Esophagus squamous epithelium (tissue), 5 donors: ENCODE data around the gene IER3IP1. TPM values are rescaled to one million over a fixed set of nuclear protein-coding genes. Genes with fewer than 3 reads are reported as not detected.

Experiments used
- DNase-seq: peaks from one replicate; lab custom pipeline; 2025; lab: John Stamatoyannopoulos, UW
- H3K27ac ChIP-seq, 4 donors: fragments of 200-600 bp; sonication (generic); one replicate each; pipeline ENCODE4 v1.5.1; 2016 to 2019; ENCODE audit warnings: mild to moderate bottlenecking in 1 of 4
- H3K27me3 ChIP-seq, 4 donors: fragments of 200-600 bp; sonication (generic); 1 replicate in 3 of 4; 2 replicates in 1 of 4; pipeline versions ENCODE4 v1.5.1 to v1.6.0; 2017 to 2021; ENCODE audit warnings: antibody characterized with exemption in 1 of 4
- H3K36me3 ChIP-seq, 3 donors: fragments of 200-600 bp; sonication (generic); one replicate each; pipeline ENCODE4 v1.5.1; 2016 to 2019
- H3K4me1 ChIP-seq, 3 donors: fragments of 200-600 bp; sonication (generic); one replicate each; pipeline ENCODE4 v1.5.1; 2017 to 2019
- H3K4me3 ChIP-seq, 4 donors: fragments of 200-600 bp; sonication (generic); 1 replicate in 3 of 4; 2 replicates in 1 of 4; pipeline ENCODE4 v1.5.1; 2016 to 2019; ENCODE audit warnings: mild to moderate bottlenecking in 2 of 4, moderate library complexity in 1 of 4
- H3K9me3 ChIP-seq, 3 donors: fragments of 200-600 bp; sonication (generic); one replicate each; pipeline ENCODE4 v1.5.1; 2016 to 2019
- POLR2A ChIP-seq, 4 donors: fragments of 450-650 bp; IDR thresholded peaks; one replicate each; pipeline ENCODE4 v1.6.1; 2017; ENCODE audit warnings: antibody characterized with exemption in 4 of 4, mild to moderate bottlenecking in 4 of 4, moderate library complexity in 3 of 4
- WGBS, 2 donors: methylation state at CpG; one replicate each; pipeline ENCODE4 v1.1.5; 2018; 5-methylcytosine and 5-hydroxymethylcytosine counted together
- intact Hi-C: fragments of 100-400 bp; cut with DNase I; formaldehyde crosslinking; loops from one replicate; pipeline ENCODE4 v1.15.0; 2022
- total RNA-seq, 4 donors: library from RNA; depleted of rRNA; stranded (reverse); fragments of >200 nt; gene quantifications; one replicate each; pipeline ENCODE4 v1.1.0, GENCODE V29; 2016
- TF ChIP-seq, protein P1 (sequence below), 6 experiments: fragments of 450-650 bp in 4 of 6; fragments of 200-600 bp in 2 of 6; sonication (generic) in 2 of 6; IDR thresholded peaks; one replicate each; pipeline ENCODE4 v1.5.1; 2016 to 2019; ENCODE audit warnings: antibody characterized with exemption in 6 of 6, mild to moderate bottlenecking in 4 of 6, moderate library complexity in 4 of 6
- donor health status: DM: yes; HTN: yes; CAD: no.

Gene IER3IP1
- total RNA-seq, 4 donors from 2014 or later, result 5.3 to 14.1 (median 11.1) TPM

DNA sequence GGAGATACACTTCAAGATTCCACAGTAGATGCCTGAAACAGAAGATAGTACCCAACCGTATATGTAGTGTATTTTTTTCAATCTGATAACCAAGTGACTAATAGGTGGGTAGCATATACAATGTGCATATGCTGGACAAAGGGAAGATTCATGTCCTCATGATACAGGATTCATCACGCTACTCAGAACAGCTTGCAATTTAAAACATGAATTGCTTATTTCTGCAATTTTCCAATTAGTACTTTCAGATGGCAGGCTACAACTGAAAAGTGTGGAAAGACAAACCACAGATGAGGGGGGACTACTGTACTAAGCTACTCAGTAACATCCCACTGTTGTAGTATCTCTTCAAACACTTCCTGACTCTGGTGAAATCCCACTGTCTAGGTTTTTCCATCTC is 3.7 kb downstream of the IER3IP1 start:
- WGBS, 2 donors, result 79 to 81% methylated on average over 2 of the region's 2 CpGs
- Histone ChIP-seq H3K4me1 (peaks cover 10 to 39% (median 12%) of the 10 kb centered on the region in 3 donors), H3K36me3 (no peaks in the 10 kb centered on the region), H3K9me3 (no peaks in the 10 kb centered on the region), H3K27me3 (no peaks in the 10 kb centered on the region), H3K27ac (no peak overlapping the region), H3K4me3 (no peak overlapping the region)
- TF ChIP-seq, protein P1, sequence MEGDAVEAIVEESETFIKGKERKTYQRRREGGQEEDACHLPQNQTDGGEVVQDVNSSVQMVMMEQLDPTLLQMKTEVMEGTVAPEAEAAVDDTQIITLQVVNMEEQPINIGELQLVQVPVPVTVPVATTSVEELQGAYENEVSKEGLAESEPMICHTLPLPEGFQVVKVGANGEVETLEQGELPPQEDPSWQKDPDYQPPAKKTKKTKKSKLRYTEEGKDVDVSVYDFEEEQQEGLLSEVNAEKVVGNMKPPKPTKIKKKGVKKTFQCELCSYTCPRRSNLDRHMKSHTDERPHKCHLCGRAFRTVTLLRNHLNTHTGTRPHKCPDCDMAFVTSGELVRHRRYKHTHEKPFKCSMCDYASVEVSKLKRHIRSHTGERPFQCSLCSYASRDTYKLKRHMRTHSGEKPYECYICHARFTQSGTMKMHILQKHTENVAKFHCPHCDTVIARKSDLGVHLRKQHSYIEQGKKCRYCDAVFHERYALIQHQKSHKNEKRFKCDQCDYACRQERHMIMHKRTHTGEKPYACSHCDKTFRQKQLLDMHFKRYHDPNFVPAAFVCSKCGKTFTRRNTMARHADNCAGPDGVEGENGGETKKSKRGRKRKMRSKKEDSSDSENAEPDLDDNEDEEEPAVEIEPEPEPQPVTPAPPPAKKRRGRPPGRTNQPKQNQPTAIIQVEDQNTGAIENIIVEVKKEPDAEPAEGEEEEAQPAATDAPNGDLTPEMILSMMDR (IDR thresholded peaks at IDR 0.05), result no peak
- no peak for TF ChIP-seq POLR2A (IDR thresholded peaks at IDR 0.05)
- intact Hi-C loops, result no loop called here
- no peak for DNase-seq

DNA sequence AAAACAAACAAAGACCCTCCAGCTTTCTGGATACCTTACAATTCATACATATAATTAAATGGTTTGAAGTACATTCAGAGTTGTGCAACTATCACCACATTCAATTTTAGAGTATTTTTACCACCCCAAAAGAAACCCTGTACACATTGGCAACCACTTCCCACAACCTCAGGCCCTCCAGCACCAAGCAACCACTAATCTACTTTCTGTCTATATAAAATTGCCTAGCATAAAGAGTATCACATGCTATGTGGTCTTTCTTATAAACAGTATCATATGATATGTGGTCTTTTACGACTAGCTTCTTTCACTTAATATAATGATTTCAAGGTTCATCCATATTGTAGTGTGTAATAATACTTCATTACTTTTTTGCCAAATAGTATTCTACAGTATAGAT is 7.3 kb downstream of the IER3IP1 start:
- 78 to 79% methylated on average over 1 of the region's 1 CpG for WGBS, 2 donors
- no peak for TF ChIP-seq POLR2A (IDR thresholded peaks at IDR 0.05)
- TF ChIP-seq, protein P1 (IDR thresholded peaks at IDR 0.05), result no peak
- no peaks in the 10 kb centered on the region for H3K9me3 ChIP-seq
- H3K27me3 ChIP-seq, result no peaks in the 10 kb centered on the region
- no peaks in the 10 kb centered on the region for H3K36me3 ChIP-seq
- intact Hi-C loops, result no loop called here
- DNase-seq, result no peak
- H3K27ac ChIP-seq, result no peak overlapping the region
- no peak overlapping the region for H3K4me3 ChIP-seq
- peaks cover 0 to 29% (median 0%) of the 10 kb centered on the region in 3 donors for H3K4me1 ChIP-seq

DNA sequence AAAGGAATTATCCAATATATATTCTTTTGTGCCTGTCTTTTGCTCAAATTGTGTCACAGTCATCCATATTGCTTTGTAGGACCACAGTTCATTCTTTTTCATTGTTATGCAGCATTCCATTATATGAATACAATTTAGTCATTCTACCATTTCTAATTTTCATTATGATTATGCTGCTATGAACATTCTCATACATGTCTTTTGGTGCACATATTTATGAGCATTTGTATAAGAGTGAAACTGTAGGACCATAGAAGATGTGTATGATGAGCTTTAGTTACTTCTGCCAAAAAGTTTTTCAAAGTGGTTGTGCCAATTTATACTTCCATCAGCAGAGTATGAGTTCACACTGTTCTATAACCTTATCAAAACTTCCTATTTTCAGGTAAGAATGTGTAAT is 7.7 kb downstream of the IER3IP1 start:
- intact Hi-C loops, result no loop called here
- TF ChIP-seq, protein P1 (IDR thresholded peaks at IDR 0.05), result no peak
- TF ChIP-seq POLR2A (IDR thresholded peaks at IDR 0.05), result no peak
- Histone ChIP-seq H3K36me3 (no peaks in the 10 kb centered on the region), H3K4me3 (no peak overlapping the region), H3K27me3 (no peaks in the 10 kb centered on the region), H3K27ac (no peak overlapping the region), H3K4me1 (peaks cover 0 to 25% (median 0%) of the 10 kb centered on the region in 3 donors), H3K9me3 (no peaks in the 10 kb centered on the region)
- DNase-seq, result no peak

DNA sequence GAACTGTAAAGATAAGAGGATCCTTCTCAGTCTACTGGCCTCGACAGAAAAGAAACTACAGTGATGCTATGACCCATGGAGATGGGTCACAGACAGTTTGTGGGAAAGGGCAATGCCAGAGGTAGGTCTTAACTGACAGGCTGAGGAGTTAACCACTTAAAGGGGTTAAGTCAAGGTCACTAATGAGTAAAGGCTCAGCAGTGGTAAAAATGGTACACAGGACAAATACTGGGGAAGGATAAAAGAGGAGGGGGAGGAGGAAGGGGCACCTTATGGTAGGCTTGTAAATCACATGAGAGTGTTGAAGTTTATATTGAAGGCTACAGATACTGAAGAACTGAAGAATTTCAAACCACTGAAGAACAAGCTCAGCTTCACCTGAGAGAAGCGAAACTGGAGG is 9.9 kb downstream of the IER3IP1 start:
- TF ChIP-seq POLR2A (IDR thresholded peaks at IDR 0.05), result no peak
- TF ChIP-seq, protein P1 (IDR thresholded peaks at IDR 0.05), result no peak
- no peak for DNase-seq
- Histone ChIP-seq H3K9me3 (no peaks in the 10 kb centered on the region), H3K27ac (no peak overlapping the region), H3K4me3 (no peak overlapping the region), H3K4me1 (peaks cover 0 to 11% (median 0%) of the 10 kb centered on the region in 3 donors), H3K27me3 (no peaks in the 10 kb centered on the region), H3K36me3 (no peaks in the 10 kb centered on the region)
- 84 to 88% methylated on average over 2 of the region's 2 CpGs for WGBS, 2 donors
- intact Hi-C loops, result no loop called here

DNA sequence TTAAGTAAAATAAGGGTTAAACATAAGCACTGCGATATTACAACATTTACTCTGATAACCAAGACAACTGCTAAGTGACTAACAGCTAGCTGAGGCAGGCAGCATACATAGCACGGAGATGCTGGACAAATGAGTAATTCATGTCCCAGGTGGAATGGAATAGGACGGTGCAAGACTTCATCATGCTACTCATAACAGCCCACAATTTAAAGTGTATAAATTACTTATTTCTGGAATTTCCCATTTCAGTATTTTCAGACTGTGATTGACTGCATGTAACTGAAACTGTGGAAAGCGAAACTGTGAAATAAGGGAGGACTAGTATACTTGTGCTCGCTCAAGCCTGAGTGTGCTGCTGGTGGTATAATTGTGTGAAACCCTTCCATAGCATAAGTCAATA is 12.9 kb downstream of the IER3IP1 start:
- TF ChIP-seq, protein P1 (IDR thresholded peaks at IDR 0.05), result no peak
- TF ChIP-seq POLR2A (IDR thresholded peaks at IDR 0.05), result no peak
- no peaks in the 10 kb centered on the region for H3K36me3 ChIP-seq
- no peak overlapping the region for H3K27ac ChIP-seq
- 52 to 60% methylated on average over 5 of the region's 5 CpGs for WGBS, 2 donors
- H3K4me3 ChIP-seq, result no peak overlapping the region
- intact Hi-C loops, result no loop called here
- H3K9me3 ChIP-seq, result no peaks in the 10 kb centered on the region
- peaks cover 0 to 11% (median 0%) of the 10 kb centered on the region in 3 donors for H3K4me1 ChIP-seq
- no peaks in the 10 kb centered on the region for H3K27me3 ChIP-seq
- DNase-seq, result no peak
